CD4-positive, alpha-beta T cell treated with Interleukin-10 for 1 hour (primary cell): ENCODE data around the gene MPP3.
"Not testable (repeated sequence)": the region's sequence is repeated elsewhere in the genome, so short reads cannot be mapped to it uniquely, and the experiment has no call there.

Experiments
- DNase-seq: peaks from one replicate; pipeline ENCODE4 v3.0.0-alpha.2; 2020

The MPP3 gene

GRCh38 chr17:43832976-43833829 is at the start of gene MPP3:
Gene MPP3 (minus strand): TSS chr17:43833146. CDS start chr17:43831906, 1,240 bp downstream.
- peak; percentile 56 for DNase-seq

- no peak for DNase-seq
Measured at GRCh38 chr17:43881758-43882505, 49.0 kb upstream of the MPP3 start.

- DNase-seq = no peak
Measured at GRCh38 chr17:43881181-43881580, 48.2 kb upstream of the MPP3 start.

- DNase-seq = peak; percentile 51
Measured at GRCh38 chr17:43880420-43880991, 47.6 kb upstream of the MPP3 start.

- DNase-seq = no peak
Measured at GRCh38 chr17:43879723-43880419, 46.9 kb upstream of the MPP3 start.

GRCh38 chr17:43878260-43879175 is 45.6 kb upstream of the MPP3 start:
- peak; percentile 58 for DNase-seq

- DNase-seq = no peak
Measured at GRCh38 chr17:43877451-43878155, 44.7 kb upstream of the MPP3 start.

- DNase-seq = no peak
Measured at GRCh38 chr17:43877031-43877430, 44.1 kb upstream of the MPP3 start.

GRCh38 chr17:43875476-43876147 is 42.7 kb upstream of the MPP3 start:
- no peak for DNase-seq

GRCh38 chr17:43874293-43874692 is 41.3 kb upstream of the MPP3 start:
- no peak for DNase-seq

GRCh38 chr17:43873815-43874214 is 40.9 kb upstream of the MPP3 start:
- DNase-seq = no peak

- DNase-seq = no peak
Measured at GRCh38 chr17:43873091-43873490, 40.1 kb upstream of the MPP3 start.

GRCh38 chr17:43871946-43872690 is 39.2 kb upstream of the MPP3 start:
- no peak for DNase-seq

GRCh38 chr17:43869031-43869430 is 36.1 kb upstream of the MPP3 start:
- not testable (repeated sequence) for DNase-seq

- no peak for DNase-seq
Measured at GRCh38 chr17:43868226-43868994, 35.5 kb upstream of the MPP3 start.

GRCh38 chr17:43864161-43864984 is 31.4 kb upstream of the MPP3 start:
- no peak for DNase-seq

- DNase-seq = no peak
Measured at GRCh38 chr17:43861960-43862359, 29.0 kb upstream of the MPP3 start.

- DNase-seq = no peak
Measured at GRCh38 chr17:43860927-43861622, 28.1 kb upstream of the MPP3 start.
